Osteocyte (in vitro differentiated cells): ENCODE measurements around the gene C19orf53. TPM values are rescaled to one million over a fixed set of nuclear protein-coding genes. Genes with fewer than 3 reads are reported as not detected.
A peak's percentile ranks its signal among the peaks of the same experiment; 100 is the strongest.

Experiments used
- DNase-seq: peaks from one replicate; pipeline ENCODE4 v3.0.0; 2021; ENCODE audit warnings: mixed read lengths; ENCODE audit not compliant: unreplicated experiment; ENCODE audit errors: extremely low spot score
- H3K27ac Mint-ChIP-seq: one replicate; pipeline ENCODE4 v1.8.0; 2021; ENCODE audit warnings: mild to moderate bottlenecking, mixed read lengths; ENCODE audit not compliant: unreplicated experiment
- H3K27me3 Mint-ChIP-seq: one replicate; pipeline ENCODE4 v1.8.0; 2021; ENCODE audit warnings: mixed read lengths; ENCODE audit not compliant: unreplicated experiment
- H3K36me3 Mint-ChIP-seq: one replicate; pipeline ENCODE4 v1.8.0; 2021; ENCODE audit warnings: mixed read lengths; ENCODE audit not compliant: unreplicated experiment
- H3K4me1 Mint-ChIP-seq: one replicate; pipeline ENCODE4 v1.8.0; 2021; ENCODE audit warnings: mixed read lengths; ENCODE audit not compliant: unreplicated experiment
- H3K4me3 Mint-ChIP-seq: one replicate; pipeline ENCODE4 v1.8.0; 2021; ENCODE audit warnings: mild to moderate bottlenecking, moderate library complexity, mixed read lengths; ENCODE audit not compliant: unreplicated experiment
- H3K9me3 Mint-ChIP-seq: one replicate; pipeline ENCODE4 v1.8.0; 2021; ENCODE audit warnings: mixed read lengths; ENCODE audit not compliant: unreplicated experiment
- CTCF ChIP-seq: fragments of 200-600 bp; sonication (generic); IDR thresholded peaks from 2 replicates; pipeline ENCODE4 v1.5.0; 2021; ENCODE audit warnings: antibody characterized with exemption, mild to moderate bottlenecking, moderate library complexity
- total RNA-seq: library from RNA; stranded (reverse); gene quantifications from 2 replicates; pipeline ENCODE4 v1.2.1, GENCODE V29; 2021

The C19orf53 gene
- total RNA-seq, 1 donor from 2014 or later, result 86.6 TPM

- TF ChIP-seq CTCF, result no peak
- Mint-ChIP-seq H3K27ac (peak overlapping the region; percentile 100), H3K9me3 (no peaks in the 10 kb centered on the region), H3K27me3 (no peaks in the 10 kb centered on the region), H3K4me3 (peak overlapping the region; percentile 78), H3K36me3 (no peaks in the 10 kb centered on the region), H3K4me1 (peaks cover 25% of the 10 kb centered on the region)
- peak; percentile 99 for DNase-seq
These were observed 42.9 kb upstream of the C19orf53 start for GRCh38 chr19:13731147-13731964.

GRCh38 chr19:13732337-13732736, 41.9 kb upstream of the C19orf53 start:
- Mint-ChIP-seq H3K4me1 (peaks cover 25% of the 10 kb centered on the region), H3K36me3 (no peaks in the 10 kb centered on the region), H3K4me3 (peak overlapping the region; percentile 78), H3K27me3 (no peaks in the 10 kb centered on the region), H3K9me3 (no peaks in the 10 kb centered on the region), H3K27ac (peak overlapping the region; percentile 100)
- no peak for TF ChIP-seq CTCF
- DNase-seq, result no peak

GRCh38 chr19:13734751-13735150, 39.5 kb upstream of the C19orf53 start:
- TF ChIP-seq CTCF, result no peak
- Mint-ChIP-seq H3K36me3 (peaks cover 3% of the 10 kb centered on the region), H3K27ac (no peak overlapping the region), H3K4me1 (peaks cover 25% of the 10 kb centered on the region), H3K4me3 (no peak overlapping the region), H3K27me3 (no peaks in the 10 kb centered on the region), H3K9me3 (no peaks in the 10 kb centered on the region)
- DNase-seq, result no peak

- Mint-ChIP-seq H3K27me3 (no peaks in the 10 kb centered on the region), H3K27ac (no peak overlapping the region), H3K4me3 (no peak overlapping the region), H3K9me3 (no peaks in the 10 kb centered on the region), H3K36me3 (peaks cover 3% of the 10 kb centered on the region), H3K4me1 (no peaks in the 10 kb centered on the region)
- no peak for DNase-seq
- no peak for TF ChIP-seq CTCF
These were observed 36.2 kb upstream of the C19orf53 start for GRCh38 chr19:13738073-13738472.

GRCh38 chr19:13741893-13742292, 32.4 kb upstream of the C19orf53 start:
- no peak overlapping the region for H3K27ac Mint-ChIP-seq

More at GRCh38 chr19:13741893-13742292, 32.4 kb upstream of the C19orf53 start:
- no peaks in the 10 kb centered on the region for H3K27me3 Mint-ChIP-seq
- H3K9me3 Mint-ChIP-seq, result peaks cover 2% of the 10 kb centered on the region
- no peaks in the 10 kb centered on the region for H3K4me1 Mint-ChIP-seq
- TF ChIP-seq CTCF, result no peak
- H3K36me3 Mint-ChIP-seq, result peaks cover 3% of the 10 kb centered on the region
- no peak for DNase-seq
- H3K4me3 Mint-ChIP-seq, result no peak overlapping the region
